K562 treated with DMSO at 1 percent for 24 hours (cell line): ENCODE data around the gene KRTAP2-1. TPM values are rescaled to one million over a fixed set of nuclear protein-coding genes. Genes with fewer than 3 reads are reported as not detected.

Experiments
- total RNA-seq: library from RNA; unstranded; fragments of 300-600 nt; gene quantifications from 2 replicates; pipeline ENCODE4 v1.2.3, GENCODE V29; 2022; ENCODE audit warnings: low read depth; ENCODE audit not compliant: insufficient read depth

KRTAP2-1 gene, protein sequence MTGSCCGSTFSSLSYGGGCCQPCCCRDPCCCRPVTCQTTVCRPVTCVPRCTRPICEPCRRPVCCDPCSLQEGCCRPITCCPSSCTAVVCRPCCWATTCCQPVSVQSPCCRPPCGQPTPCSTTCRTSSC
- total RNA-seq, result not detected in 2 replicates

DNA sequence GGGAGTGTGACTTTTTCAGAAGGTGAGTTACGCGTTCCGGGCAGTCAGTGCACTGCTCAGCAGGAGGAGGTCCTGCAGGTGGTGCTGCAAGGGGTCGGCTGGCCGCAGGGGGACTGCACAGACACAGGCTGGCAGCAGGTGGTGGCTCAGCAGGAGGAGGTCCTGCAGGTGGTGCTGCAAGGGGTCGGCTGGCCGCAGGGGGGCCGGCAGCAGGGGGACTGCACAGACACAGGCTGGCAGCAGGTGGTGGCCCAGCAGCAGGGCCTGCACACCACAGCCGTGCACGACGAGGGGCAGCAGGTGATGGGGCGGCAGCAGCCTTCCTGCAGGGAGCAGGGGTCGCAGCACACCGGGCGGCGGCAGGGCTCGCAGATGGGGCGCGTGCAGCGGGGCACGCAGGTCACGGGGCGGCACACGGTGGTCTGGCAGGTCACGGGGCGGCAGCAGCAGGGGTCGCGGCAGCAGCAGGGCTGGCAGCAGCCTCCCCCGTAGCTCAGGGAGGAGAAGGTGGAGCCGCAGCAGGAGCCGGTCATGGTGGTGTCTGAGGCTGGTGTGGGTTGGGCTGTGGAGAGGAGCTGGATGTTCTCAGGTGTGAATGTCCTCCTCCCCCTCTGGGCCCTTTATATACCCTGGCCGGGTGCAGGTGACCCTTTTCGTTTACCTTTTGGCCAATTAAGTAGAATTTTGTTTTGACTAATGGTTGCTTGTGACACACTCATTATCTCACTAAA, at the start of gene KRTAP2-1:
KRTAP2-1 (minus strand) TSS at position 582 of the 731 bp plus-strand sequence; CDS start at position 533, 49 bp downstream.

DNA sequence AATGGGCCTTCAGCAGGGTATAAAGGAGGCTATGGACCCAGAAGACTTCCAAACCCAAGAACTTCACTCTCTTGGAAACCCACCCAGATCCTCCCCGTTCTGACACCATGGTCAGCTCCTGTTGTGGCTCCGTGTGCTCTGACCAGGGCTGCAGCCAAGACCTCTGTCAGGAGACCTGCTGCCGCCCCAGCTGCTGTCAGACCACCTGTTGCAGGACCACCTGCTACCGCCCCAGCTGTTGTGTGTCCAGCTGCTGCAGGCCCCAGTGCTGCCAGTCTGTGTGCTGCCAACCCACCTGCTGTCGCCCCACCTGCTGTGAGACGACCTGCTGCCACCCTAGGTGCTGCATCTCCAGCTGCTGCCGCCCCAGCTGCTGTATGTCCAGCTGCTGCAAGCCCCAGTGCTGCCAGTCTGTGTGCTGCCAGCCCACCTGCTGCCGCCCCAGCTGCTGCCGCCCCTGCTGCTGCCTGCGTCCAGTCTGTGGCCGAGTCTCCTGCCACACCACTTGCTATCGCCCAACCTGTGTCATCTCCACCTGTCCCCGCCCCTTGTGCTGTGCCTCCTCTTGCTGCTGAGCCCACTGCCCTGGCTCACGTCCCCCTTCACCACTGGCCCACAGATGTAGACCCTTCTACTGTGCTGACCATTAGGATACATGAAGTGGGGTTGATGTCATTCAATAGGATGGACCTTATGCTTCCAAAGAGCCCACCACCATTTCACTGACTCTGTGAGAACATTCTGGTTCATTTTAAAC, 37.2 kb upstream of the KRTAP2-1 start, which contains the start of gene KRTAP4-7:
KRTAP4-7 (plus strand) TSS at position 51 of the 757 bp plus-strand sequence; CDS start at position 108, 57 bp downstream.

DNA sequence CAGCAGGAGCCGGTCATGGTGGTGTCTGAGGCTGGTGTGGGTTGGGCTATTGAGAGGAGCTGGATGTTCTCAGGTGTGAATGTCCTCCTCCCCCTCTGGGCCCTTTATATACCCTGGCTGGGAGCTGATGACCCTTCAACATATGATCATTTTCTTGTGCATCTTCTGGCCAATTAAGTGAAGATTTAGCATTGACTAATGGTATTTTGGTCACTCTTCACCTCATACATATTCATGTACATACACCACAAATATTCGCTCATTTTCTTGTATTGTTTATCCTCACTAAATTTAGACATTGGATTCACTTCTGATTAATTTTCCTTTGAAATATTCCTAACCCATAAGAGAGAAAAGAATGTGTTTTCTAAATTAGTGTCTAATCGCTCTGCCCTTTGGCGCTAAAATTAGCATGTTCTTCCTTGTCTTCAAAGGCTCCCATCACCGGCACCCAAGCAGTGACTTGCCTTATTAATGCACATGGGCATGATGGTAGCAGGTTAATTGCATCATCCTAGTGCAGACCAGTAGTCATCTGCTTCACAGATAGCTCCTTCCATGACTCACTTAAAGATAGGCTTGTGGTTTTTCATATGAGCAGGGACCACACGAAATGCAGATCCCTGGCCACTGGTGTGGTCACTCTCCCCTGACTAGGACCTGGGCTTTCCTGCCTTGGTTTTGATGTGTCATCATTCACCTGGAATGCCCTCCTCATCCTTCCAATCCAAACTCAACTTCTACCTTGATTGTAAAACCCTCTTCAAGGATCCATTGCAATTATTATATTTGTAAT, 18.9 kb upstream of the KRTAP2-1 start, which contains the start of gene KRTAP2-4:
KRTAP2-4 (minus strand) TSS at position 51 of the 796 bp plus-strand sequence; CDS start at position 17, 34 bp downstream.

DNA sequence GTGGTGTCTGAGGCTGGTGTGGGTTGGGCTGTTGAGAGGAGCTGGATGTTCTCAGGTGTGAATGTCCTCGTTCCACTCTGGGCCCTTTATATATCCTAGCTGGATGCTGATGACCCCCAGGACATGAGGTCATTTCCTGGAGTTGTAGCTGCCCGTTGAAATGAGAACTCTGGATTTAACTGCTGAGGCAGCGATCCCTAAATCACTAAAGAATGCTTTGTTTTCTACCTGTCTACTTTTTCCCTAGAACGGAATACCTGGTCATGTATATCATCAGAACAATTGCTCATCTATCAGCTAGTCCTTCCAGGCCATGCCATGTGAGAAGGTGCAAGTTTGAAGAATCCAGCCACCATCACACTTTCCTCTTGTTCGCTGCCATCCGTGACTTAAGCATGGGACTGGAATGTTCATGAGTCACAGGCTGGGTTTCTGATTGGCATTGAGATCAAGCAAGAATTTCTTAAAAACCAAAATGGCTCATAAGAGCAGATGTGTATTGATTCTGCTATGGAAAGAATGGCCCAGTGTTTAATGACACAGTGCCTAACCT, 13.0 kb upstream of the KRTAP2-1 start, which contains the start of gene KRTAP2-3:
KRTAP2-3 (minus strand) TSS at position 63 of the 553 bp plus-strand sequence. CDS start 64 bp downstream, outside the sequence.

DNA sequence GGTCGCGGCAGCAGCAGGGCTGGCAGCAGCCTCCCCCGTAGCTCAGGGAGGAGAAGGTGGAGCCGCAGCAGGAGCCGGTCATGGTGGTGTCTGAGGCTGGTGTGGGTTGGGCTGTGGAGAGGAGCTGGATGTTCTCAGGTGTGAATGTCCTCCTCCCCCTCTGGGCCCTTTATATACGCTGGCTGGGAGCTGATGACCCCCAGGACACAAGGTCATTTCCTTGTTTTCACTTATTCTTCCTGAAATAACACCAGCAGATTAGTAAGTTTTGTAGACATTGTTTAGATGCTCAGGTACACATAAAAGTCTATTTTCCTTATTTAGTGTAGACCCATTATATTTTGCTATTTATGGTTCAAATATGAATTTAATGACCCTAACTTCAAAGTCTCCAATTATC, 8.0 kb upstream of the KRTAP2-1 start, which contains the start of gene KRTAP2-2:
KRTAP2-2 (minus strand) TSS at position 101 of the 400 bp plus-strand sequence; CDS start at position 82, 19 bp downstream.

DNA sequence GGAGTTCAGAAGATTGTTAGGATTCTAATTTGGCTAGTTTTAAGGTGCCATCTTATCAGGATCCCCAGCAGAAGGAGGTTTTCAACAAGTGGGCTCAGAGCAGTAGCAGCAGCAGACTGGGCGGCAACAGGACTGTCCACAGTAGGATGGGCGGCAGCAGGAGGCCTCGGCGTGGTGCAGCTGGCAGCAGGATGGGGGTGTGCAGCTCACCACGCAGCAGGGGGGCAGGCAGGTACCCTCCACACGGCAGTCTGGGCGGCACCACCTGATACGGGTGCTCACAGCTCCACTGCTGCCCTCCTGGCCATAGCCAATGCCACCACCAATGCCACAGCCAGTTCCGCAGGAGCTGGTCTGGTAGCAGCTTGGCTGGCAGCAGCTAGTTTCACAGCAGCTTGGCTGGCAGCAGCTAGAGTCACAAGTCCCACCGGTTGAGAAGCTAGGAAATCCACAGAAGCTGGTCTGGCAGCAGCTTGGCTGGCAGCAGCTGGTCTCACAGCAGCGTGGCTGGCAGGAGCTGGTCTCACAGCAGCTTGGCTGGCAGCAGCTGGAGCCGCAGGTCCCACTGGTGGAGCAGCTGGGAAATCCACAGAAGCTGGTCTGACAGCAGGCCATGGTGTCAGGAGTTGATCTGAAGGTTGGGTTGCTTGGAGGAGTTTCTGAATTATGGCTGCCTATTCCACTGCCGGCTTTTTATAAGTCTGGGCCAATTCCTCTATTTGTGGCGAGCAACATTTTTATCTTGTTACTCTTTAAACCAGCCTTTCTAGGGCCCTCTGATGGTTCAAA, 6.1 kb downstream of the KRTAP2-1 start, which contains the start of gene KRTAP1-1:
KRTAP1-1 (minus strand) TSS at position 668 of the 789 bp plus-strand sequence; CDS start at position 615, 53 bp downstream.

DNA sequence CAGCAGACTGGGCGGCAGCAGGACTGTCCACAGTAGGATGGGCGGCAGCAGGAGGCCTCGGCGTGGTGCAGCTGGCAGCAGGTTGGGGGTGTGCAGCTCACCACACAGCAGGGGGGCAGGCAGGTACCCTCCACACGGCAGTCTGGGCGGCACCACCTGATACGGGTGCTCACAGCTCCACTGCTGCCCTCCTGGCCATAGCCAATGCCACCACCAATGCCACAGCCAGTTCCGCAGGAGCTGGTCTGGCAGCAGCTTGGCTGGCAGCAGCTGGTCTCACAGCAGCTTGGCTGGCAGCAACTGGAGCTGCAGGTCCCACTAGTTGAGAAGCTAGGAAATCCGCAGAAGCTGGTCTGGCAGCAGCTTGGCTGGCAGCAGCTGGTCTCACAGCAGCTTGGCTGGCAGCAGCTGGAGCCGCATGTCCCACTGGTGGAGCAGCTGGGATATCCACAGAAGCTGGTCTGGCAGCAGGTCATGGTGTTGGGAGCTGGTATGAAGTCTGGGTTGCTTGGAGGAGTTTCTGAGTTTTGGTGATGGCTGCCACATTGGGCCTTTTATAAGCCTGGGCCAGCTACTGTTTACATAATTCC, 12.7 kb downstream of the KRTAP2-1 start, which contains the start of gene KRTAP1-3:
KRTAP1-3 (minus strand) TSS at position 529 of the 590 bp plus-strand sequence; CDS start at position 476, 53 bp downstream.

DNA sequence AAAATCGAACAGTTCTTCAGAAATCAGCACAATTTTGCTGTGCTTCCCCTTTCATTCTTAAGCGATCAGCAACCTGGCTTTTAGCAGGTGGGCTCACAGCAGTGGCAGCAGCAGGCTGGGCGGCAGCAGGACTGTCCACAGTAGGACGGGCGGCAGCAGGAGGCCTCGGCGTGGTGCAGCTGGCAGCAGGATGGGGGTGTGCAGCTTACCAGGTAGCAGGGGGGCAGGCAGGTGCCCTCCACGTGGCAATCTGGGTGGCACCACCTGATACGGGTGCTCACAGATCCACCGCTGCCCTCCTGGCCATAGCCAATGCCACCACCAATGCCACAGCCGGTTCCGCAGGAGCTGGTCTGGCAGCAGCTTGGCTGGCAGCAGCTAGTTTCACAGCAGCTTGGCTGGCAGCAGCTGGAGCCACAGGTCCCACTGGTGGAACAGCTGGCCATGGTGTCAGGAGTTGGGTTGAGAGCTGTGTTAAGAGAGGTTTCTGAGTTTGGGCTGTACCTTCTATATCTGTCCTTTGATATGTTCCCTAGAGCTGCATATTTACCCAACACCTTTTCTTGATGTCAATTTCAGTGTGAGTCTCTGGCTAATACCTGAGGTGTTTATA, 17.4 kb downstream of the KRTAP2-1 start, which contains the start of gene KRTAP1-4:
KRTAP1-4 (minus strand) TSS at position 563 of the 613 bp plus-strand sequence; CDS start at position 446, 117 bp downstream.

DNA sequence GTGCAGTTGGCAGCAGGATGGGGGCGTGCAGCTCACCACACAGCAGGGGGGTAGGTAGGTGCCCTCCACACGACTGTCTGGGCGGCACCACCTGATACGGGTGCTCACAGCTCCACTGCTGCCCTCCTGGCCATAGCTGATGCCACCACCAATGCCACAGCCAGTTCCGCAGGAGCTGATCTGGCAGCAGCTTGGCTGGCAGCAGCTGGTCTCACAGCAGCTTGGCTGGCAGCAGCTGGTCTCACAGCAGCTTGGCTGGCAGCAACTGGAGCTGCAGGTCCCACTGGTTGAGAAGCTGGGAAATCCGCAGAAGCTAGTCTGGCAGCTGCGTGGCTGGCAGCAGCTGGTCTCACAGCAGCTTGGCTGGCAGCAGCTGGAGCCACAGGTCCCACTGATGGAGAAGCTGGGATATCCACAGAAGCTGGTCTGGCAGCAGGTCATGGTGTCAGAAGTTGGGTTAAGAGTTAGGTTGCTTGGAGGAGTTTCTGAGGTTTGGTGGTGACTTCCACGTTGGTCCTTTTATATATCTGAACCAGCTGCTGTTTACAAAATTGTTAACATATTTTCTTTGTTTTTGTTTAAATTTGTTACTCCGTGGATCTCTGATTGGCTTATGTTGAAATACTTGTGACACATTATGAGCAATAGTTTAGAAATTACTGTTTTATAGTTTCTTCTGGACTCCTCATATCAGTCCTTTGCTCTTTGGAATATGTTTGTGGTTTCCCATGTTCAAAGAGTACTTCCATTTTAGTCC, 20.2 kb downstream of the KRTAP2-1 start, which contains the start of gene KRTAP1-5:
KRTAP1-5 (minus strand) TSS at position 494 of the 757 bp plus-strand sequence; CDS start at position 441, 53 bp downstream.

DNA sequence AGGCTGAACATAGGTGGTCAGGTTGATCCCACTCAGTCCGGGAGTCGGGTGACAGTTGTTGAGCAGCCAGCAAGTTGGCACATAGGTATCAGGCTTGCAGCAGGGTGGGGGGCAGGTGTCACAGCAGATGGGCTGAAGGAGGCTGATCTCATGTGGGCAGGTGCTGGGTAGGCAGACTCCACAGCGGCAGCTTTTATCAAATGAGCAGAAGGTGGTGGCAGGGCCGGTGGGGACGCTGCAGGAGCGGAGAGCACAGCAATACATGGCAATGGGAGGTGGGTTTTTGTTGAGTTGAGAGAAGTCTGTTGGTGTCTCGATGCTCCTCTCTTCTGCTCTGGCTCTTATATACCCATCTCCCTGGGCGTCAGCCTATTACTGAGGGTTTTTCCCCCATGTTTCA, 38.3 kb downstream of the KRTAP2-1 start, which contains the start of gene KRTAP3-1:
KRTAP3-1 (minus strand) TSS at position 318 of the 400 bp plus-strand sequence; CDS start at position 264, 54 bp downstream.

DNA sequence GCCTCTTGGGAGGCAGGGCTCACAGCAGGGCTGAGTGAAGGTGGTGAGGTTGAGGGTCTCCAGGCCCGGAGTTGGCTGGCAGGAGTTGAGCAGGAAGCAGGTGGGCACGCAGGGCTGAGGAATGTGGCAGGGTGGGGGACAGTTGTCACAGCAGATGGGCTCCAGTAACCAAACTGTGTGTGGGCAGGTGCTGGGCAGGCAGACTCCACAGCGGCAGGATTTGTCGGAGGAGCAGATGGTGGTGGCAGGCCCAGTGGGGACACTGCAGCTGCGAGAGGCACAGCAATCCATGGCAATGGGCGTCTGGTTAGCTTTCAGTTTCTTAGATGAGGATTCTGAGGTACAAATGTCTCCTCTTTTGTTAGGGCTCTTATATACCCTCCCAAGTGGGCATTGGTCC, 47.6 kb downstream of the KRTAP2-1 start, which contains the start of gene KRTAP3-2:
KRTAP3-2 (minus strand) TSS at position 344 of the 400 bp plus-strand sequence; CDS start at position 291, 53 bp downstream.

Other genes with a start within 250 kb of the KRTAP2-1 start
- gene KRT28, start 247.4 kb downstream of the KRTAP2-1 start, total RNA-seq, result not detected in 2 replicates
- 61.4 and 78.5 TPM in 2 replicates for gene KRT10, start 224.7 kb downstream of the KRTAP2-1 start, total RNA-seq
- gene KRT12, start 180.1 kb downstream of the KRTAP2-1 start, total RNA-seq, result 6.3 and 7.9 TPM in 2 replicates
- not detected in 2 replicates for gene KRT20, start 162.1 kb downstream of the KRTAP2-1 start, total RNA-seq
- gene KRT23, start 109.7 kb downstream of the KRTAP2-1 start, total RNA-seq, result not detected in 2 replicates
- gene KRT39, start 80.4 kb downstream of the KRTAP2-1 start, total RNA-seq, result not detected in 2 replicates
- not detected in 2 replicates for gene KRT40, start 63.0 kb downstream of the KRTAP2-1 start, total RNA-seq
- not detected in 2 replicates for gene KRTAP3-3, start 53.2 kb downstream of the KRTAP2-1 start, total RNA-seq
- not detected in 2 replicates for gene KRTAP3-2, start 47.4 kb downstream of the KRTAP2-1 start, total RNA-seq
- not detected in 2 replicates for gene KRTAP3-1, start 38.2 kb downstream of the KRTAP2-1 start, total RNA-seq
- gene KRTAP1-5, start 20.1 kb downstream of the KRTAP2-1 start, total RNA-seq, result not detected in 2 replicates
- not detected in 2 replicates for gene KRTAP1-4, start 17.1 kb downstream of the KRTAP2-1 start, total RNA-seq
- gene KRTAP1-3, start 12.4 kb downstream of the KRTAP2-1 start, total RNA-seq, result not detected in 2 replicates
- not detected in 2 replicates for gene KRTAP1-1, start 5.9 kb downstream of the KRTAP2-1 start, total RNA-seq
- gene KRTAP2-2, start 7.9 kb upstream of the KRTAP2-1 start, total RNA-seq, result not detected in 2 replicates
- not detected in 2 replicates for gene KRTAP2-3, start 12.8 kb upstream of the KRTAP2-1 start, total RNA-seq
- gene KRTAP2-4, start 18.6 kb upstream of the KRTAP2-1 start, total RNA-seq, result not detected in 2 replicates
- gene KRTAP4-7, start 36.8 kb upstream of the KRTAP2-1 start, total RNA-seq, result not detected in 2 replicates
- gene KRTAP4-8, start 50.8 kb upstream of the KRTAP2-1 start, total RNA-seq, result not detected in 2 replicates
- not detected in 2 replicates for gene KRTAP4-16, start 54.9 kb upstream of the KRTAP2-1 start, total RNA-seq
- not detected in 2 replicates for gene KRTAP4-9, start 58.1 kb upstream of the KRTAP2-1 start, total RNA-seq
- not detected in 2 replicates for gene KRTAP4-11, start 71.1 kb upstream of the KRTAP2-1 start, total RNA-seq
- gene KRTAP4-12, start 76.9 kb upstream of the KRTAP2-1 start, total RNA-seq, result not detected in 2 replicates
- not detected in 2 replicates for gene KRTAP4-6, start 93.2 kb upstream of the KRTAP2-1 start, total RNA-seq
- not detected in 2 replicates for gene KRTAP4-5, start 102.5 kb upstream of the KRTAP2-1 start, total RNA-seq
- not detected in 2 replicates for gene KRTAP4-4, start 113.4 kb upstream of the KRTAP2-1 start, total RNA-seq
- not detected in 2 replicates for gene KRTAP4-3, start 120.9 kb upstream of the KRTAP2-1 start, total RNA-seq
- gene KRTAP4-2, start 130.9 kb upstream of the KRTAP2-1 start, total RNA-seq, result not detected in 2 replicates
- not detected in 2 replicates for gene KRTAP4-1, start 137.6 kb upstream of the KRTAP2-1 start, total RNA-seq
- gene KRTAP9-1, start 142.6 kb upstream of the KRTAP2-1 start, total RNA-seq, result not detected in 2 replicates
- not detected in 2 replicates for gene KRTAP9-2, start 179.3 kb upstream of the KRTAP2-1 start, total RNA-seq
- gene KRTAP9-3, start 185.1 kb upstream of the KRTAP2-1 start, total RNA-seq, result not detected in 2 replicates
- not detected in 2 replicates for gene KRTAP9-8, start 190.7 kb upstream of the KRTAP2-1 start, total RNA-seq
- gene KRTAP9-4, start 202.4 kb upstream of the KRTAP2-1 start, total RNA-seq, result not detected in 2 replicates
- gene KRTAP9-9, start 208.1 kb upstream of the KRTAP2-1 start, total RNA-seq, result not detected in 2 replicates
- gene KRTAP9-6, start 218.1 kb upstream of the KRTAP2-1 start, total RNA-seq, result not detected in 2 replicates
- gene KRTAP9-7, start 228.4 kb upstream of the KRTAP2-1 start, total RNA-seq, result not detected in 2 replicates